Measurements from ENCODE around the gene SUPT20HL2. TPM values are rescaled to one million over a fixed set of nuclear protein-coding genes. Genes with fewer than 3 reads are reported as not detected.

Gene SUPT20HL2
- total and polyA plus RNA-seq, 10 of the 15 experiments (the other 5 are each of a cell fraction or from before 2014, with no cell fraction given): not detected

DNA sequence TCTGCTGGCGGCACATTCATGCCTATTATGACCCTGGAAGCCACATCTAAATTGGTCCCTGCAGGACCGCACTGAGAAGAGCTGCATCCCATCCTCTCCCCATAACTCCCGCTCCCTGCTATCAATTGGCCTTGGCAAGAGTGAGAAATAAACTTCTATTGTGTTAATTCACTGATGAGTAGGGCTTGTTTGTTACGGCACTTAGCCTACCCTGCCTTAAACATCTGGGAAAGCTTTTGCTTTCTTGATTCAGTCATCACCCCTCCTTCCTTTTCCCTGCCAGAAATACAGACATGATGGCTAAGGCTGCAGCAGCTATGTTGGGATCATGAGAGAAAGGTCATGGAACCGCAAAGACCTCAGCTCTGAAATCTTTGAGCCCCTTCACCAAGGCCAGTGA, 36.5 kb downstream of the SUPT20HL2 start (continued):
- no peak for TF ChIP-seq PKNOX1 (IDR thresholded peaks at IDR 0.05)

GRCh38 chrX:24276015-24276414, 37.9 kb downstream of the SUPT20HL2 start:
- no peaks in the 10 kb centered on the region for H3K36me3 ChIP-seq (ENCODE audit: control insufficient read depth in 2 of 2, insufficient read depth in 2 of 2, low read length in 1 of 2)
- SMC1A ChIA-PET (ENCODE audit: uncharacterized antibody, unreplicated experiment): no interaction called here
- H3K4me2 ChIP-seq (ENCODE audit: control insufficient read depth, insufficient read depth): no peak overlapping the region
- H3K4me1 ChIP-seq (ENCODE audit: control insufficient read depth, insufficient read depth, low read length): no peaks in the 10 kb centered on the region
- CTCF ChIA-PET: no interaction called here
- H3K4me3 ChIP-seq: no peak overlapping the region
- H3K27ac ChIP-seq (ENCODE audit: control insufficient read depth, insufficient read depth): no peak overlapping the region
- FAIRE-seq (no peak), DNase-seq (ENCODE audit: low read depth, low spot score) (no peak), ATAC-seq (no peak)
- no peak for TF ChIP-seq IRF4 (IDR thresholded peaks at IDR 0.05; ENCODE audit: low read depth, low read length)
- TF ChIP-seq IRF5 (IDR thresholded peaks at IDR 0.05; ENCODE audit: borderline replicate concordance): no peak
- TF ChIP-seq, protein P1, sequence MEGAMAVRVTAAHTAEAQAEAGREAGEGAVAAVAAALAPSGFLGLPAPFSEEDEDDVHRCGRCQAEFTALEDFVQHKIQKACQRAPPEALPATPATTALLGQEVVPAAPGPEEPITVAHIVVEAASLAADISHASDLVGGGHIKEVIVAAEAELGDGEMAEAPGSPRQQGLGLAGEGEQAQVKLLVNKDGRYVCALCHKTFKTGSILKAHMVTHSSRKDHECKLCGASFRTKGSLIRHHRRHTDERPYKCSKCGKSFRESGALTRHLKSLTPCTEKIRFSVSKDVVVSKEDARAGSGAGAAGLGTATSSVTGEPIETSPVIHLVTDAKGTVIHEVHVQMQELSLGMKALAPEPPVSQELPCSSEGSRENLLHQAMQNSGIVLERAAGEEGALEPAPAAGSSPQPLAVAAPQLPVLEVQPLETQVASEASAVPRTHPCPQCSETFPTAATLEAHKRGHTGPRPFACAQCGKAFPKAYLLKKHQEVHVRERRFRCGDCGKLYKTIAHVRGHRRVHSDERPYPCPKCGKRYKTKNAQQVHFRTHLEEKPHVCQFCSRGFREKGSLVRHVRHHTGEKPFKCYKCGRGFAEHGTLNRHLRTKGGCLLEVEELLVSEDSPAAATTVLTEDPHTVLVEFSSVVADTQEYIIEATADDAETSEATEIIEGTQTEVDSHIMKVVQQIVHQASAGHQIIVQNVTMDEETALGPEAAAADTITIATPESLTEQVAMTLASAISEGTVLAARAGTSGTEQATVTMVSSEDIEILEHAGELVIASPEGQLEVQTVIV (IDR thresholded peaks at IDR 0.05; ENCODE audit: borderline replicate concordance, partially characterized antibody): no peak
- no peak for TF ChIP-seq EP300 (IDR thresholded peaks at IDR 0.05; ENCODE audit: borderline replicate concordance in 1 of 2, control insufficient read depth in 1 of 2, low read depth in 2 of 2, low read length in 2 of 2)
- no peak for TF ChIP-seq SREBF2 (IDR thresholded peaks at IDR 0.05; ENCODE audit: low read length)
- no peak for TF ChIP-seq NFYB (IDR thresholded peaks at IDR 0.05; ENCODE audit: insufficient read depth, low read depth, low read length)
- no peak for TF ChIP-seq POU2F2 (IDR thresholded peaks at IDR 0.05; ENCODE audit: borderline replicate concordance, low read depth, low read length)
- TF ChIP-seq, protein P2, sequence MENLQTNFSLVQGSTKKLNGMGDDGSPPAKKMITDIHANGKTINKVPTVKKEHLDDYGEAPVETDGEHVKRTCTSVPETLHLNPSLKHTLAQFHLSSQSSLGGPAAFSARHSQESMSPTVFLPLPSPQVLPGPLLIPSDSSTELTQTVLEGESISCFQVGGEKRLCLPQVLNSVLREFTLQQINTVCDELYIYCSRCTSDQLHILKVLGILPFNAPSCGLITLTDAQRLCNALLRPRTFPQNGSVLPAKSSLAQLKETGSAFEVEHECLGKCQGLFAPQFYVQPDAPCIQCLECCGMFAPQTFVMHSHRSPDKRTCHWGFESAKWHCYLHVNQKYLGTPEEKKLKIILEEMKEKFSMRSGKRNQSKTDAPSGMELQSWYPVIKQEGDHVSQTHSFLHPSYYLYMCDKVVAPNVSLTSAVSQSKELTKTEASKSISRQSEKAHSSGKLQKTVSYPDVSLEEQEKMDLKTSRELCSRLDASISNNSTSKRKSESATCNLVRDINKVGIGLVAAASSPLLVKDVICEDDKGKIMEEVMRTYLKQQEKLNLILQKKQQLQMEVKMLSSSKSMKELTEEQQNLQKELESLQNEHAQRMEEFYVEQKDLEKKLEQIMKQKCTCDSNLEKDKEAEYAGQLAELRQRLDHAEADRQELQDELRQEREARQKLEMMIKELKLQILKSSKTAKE (IDR thresholded peaks at IDR 0.05; ENCODE audit: low read depth, poor library complexity, severe bottlenecking): no peak
- TF ChIP-seq GABPA (IDR thresholded peaks at IDR 0.05; ENCODE audit: low read depth): no peak
- TF ChIP-seq WRNIP1 (IDR thresholded peaks at IDR 0.05; ENCODE audit: borderline replicate concordance, low read depth, low read length): no peak
- TF ChIP-seq BMI1 (IDR thresholded peaks at IDR 0.05; ENCODE audit: borderline replicate concordance): no peak
- TF ChIP-seq SUZ12 (IDR thresholded peaks at IDR 0.05; ENCODE audit: unreplicated experiment): no peak
- no peak for TF ChIP-seq PKNOX1 (IDR thresholded peaks at IDR 0.05)
- no peak for TF ChIP-seq STAT1 (conservative IDR thresholded peaks at IDR 0.05)
- no peak for TF ChIP-seq IKZF2 (IDR thresholded peaks at IDR 0.05)
- no peak overlapping the region for H2AFZ ChIP-seq (ENCODE audit: control insufficient read depth, low read depth, low read length)
- H3K9ac ChIP-seq (ENCODE audit: control insufficient read depth, insufficient read depth, low read length): no peak overlapping the region
- RAD21 ChIA-PET (ENCODE audit: unreplicated experiment): no interaction called here
- no peaks in the 10 kb centered on the region for H3K79me2 ChIP-seq (ENCODE audit: control insufficient read depth, insufficient read depth, low read length)
- no peaks in the 10 kb centered on the region; the same call in 2 of the 3 replicates for H3K9me3 ChIP-seq (replicated peaks; ENCODE audit: control insufficient read depth, insufficient read depth, low read length)
- POLR2A ChIA-PET: no interaction called here
- no peaks in the 10 kb centered on the region for H3K27me3 ChIP-seq (replicated peaks in 1 of 2; ENCODE audit: control insufficient read depth in 2 of 2, insufficient read depth in 2 of 2, low read length in 1 of 2)
- BruUV-seq (replicated peaks): no TSS peak
- intact Hi-C loops (cut with micrococcal nuclease; ENCODE audit: unreplicated experiment): no loop called here
- H4K20me1 ChIP-seq (ENCODE audit: control insufficient read depth, insufficient read depth): no peaks in the 10 kb centered on the region
- WGBS (ENCODE audit: insufficient coverage, insufficient replicate concordance, low lambda C conversion rate, missing lambda C conversion rate): 18% methylated on average over 5 of the region's 5 CpGs
- in situ Hi-C loops (cut with MboI): no loop called here
